K562 (cell line): Measurements from ENCODE around the gene ASB10. TPM values are rescaled to one million over a fixed set of nuclear protein-coding genes. Genes with fewer than 3 reads are reported as not detected.
A peak's percentile ranks its signal among the peaks of the same experiment; 100 is the strongest.

Experiments
- ELF2 ChIP-seq: fragments of 250-450 bp; sonication (Bioruptor Pico); IDR thresholded peaks from 2 replicates; pipeline ENCODE4 v1.5.0; 2021; ENCODE audit warnings: mild to moderate bottlenecking
- ESRRA ChIP-seq: fragments of 450-650 bp; IDR thresholded peaks from 2 replicates; pipeline ENCODE4 v1.6.1; 2014; ENCODE audit warnings: low read depth, mild to moderate bottlenecking, moderate library complexity, borderline replicate concordance
- FOXA3 ChIP-seq, 2 experiments: fragments of 450-650 bp in 1 of 2; sonication (generic) in 1 of 2; formaldehyde crosslinking; IDR thresholded peaks in 1 of 2; conservative IDR thresholded peaks in 1 of 2; 2 replicates each; pipeline versions ENCODE4 v1.4.0 to v1.8.0; 2020 to 2022; ENCODE audit warnings: mild to moderate bottlenecking in 2 of 2, missing genetic modification reagents in 1 of 2
- HINFP ChIP-seq: fragments of 450-650 bp; conservative IDR thresholded peaks from 2 replicates; pipeline ENCODE4 v1.6.1; 2016; ENCODE audit warnings: missing genetic modification characterization, low read depth, mild to moderate bottlenecking, control low read depth, missing compliant biosample characterization
- KAT8 ChIP-seq: fragments of 450-650 bp; IDR thresholded peaks from 2 replicates; pipeline ENCODE4 v1.6.1; 2016; ENCODE audit warnings: low read depth, mild to moderate bottlenecking
- LCOR ChIP-seq: sonication (generic); formaldehyde crosslinking; IDR thresholded peaks from 2 replicates; pipeline ENCODE4 v1.8.0; 2022; ENCODE audit warnings: mild to moderate bottlenecking, missing genetic modification reagents
- MEIS2 ChIP-seq: fragments of 450-650 bp; IDR thresholded peaks from 2 replicates; pipeline ENCODE4 v1.6.1; 2014; ENCODE audit warnings: mild to moderate bottlenecking; ENCODE audit not compliant: partially characterized antibody
- MNT ChIP-seq, 2 experiments: fragments of 450-650 bp; conservative IDR thresholded peaks; 2 replicates each; pipeline ENCODE4 v1.6.1; 2017; ENCODE audit warnings: mild to moderate bottlenecking in 2 of 2, moderate library complexity in 2 of 2
- NFE2 ChIP-seq: IDR thresholded peaks from 2 replicates; pipeline ENCODE4 v1.6.1; 2014; ENCODE audit warnings: antibody characterized with exemption, low read depth
- PCBP1 ChIP-seq: fragments of 200-400 bp; formaldehyde crosslinking; IDR thresholded peaks from 2 replicates; pipeline ENCODE4 v1.6.1; 2018; ENCODE audit warnings: mild to moderate bottlenecking, low read depth, low read length; ENCODE audit not compliant: poor library complexity, severe bottlenecking
- PCBP2 ChIP-seq: fragments of 200-400 bp; formaldehyde crosslinking; IDR thresholded peaks from 2 replicates; pipeline ENCODE4 v1.6.1; 2018; ENCODE audit warnings: low read length, low read depth, mild to moderate bottlenecking, moderate library complexity; ENCODE audit not compliant: poor library complexity, severe bottlenecking
- PKNOX1 ChIP-seq: fragments of 450-650 bp; IDR thresholded peaks from 2 replicates; pipeline ENCODE4 v1.6.1; 2016
- RB1 ChIP-seq: fragments of 450-650 bp; IDR thresholded peaks from 2 replicates; pipeline ENCODE4 v1.6.1; 2017; ENCODE audit warnings: low read depth, mild to moderate bottlenecking
- SMARCE1 ChIP-seq: fragments of 450-650 bp; IDR thresholded peaks from 2 replicates; pipeline ENCODE4 v1.7.1; 2016; ENCODE audit warnings: mild to moderate bottlenecking
- SPI1 ChIP-seq: IDR thresholded peaks from 2 replicates; pipeline ENCODE4 v1.6.1; 2011; ENCODE audit warnings: low read depth, low read length, control low read depth, borderline replicate concordance
- U2AF2 ChIP-seq: fragments of 200-400 bp; formaldehyde crosslinking; optimal IDR thresholded peaks from 2 replicates; pipeline ENCODE3; 2017; ENCODE audit warnings: low read depth, mild to moderate bottlenecking, low read length
- ZEB2 ChIP-seq: fragments of 450-650 bp; IDR thresholded peaks from 2 replicates; pipeline ENCODE4 v1.6.1; 2016
- ZNF23 ChIP-seq: fragments of 250-450 bp; sonication (Bioruptor Pico); IDR thresholded peaks from 2 replicates; pipeline ENCODE4 v1.4.0; 2020; ENCODE audit warnings: mild to moderate bottlenecking
- ZNF384 ChIP-seq: IDR thresholded peaks from 2 replicates; pipeline ENCODE4 v1.6.1; 2012; ENCODE audit warnings: low read depth, low read length, improper control_type of control experiment
- ZNF408 ChIP-seq: fragments of 250-450 bp; sonication (Bioruptor Pico); IDR thresholded peaks from 2 replicates; pipeline ENCODE4 v1.4.0; 2020; ENCODE audit warnings: low read depth, mild to moderate bottlenecking, moderate library complexity
- ZZZ3 ChIP-seq: fragments of 450-650 bp; IDR thresholded peaks from 2 replicates; pipeline ENCODE4 v1.6.1; 2016; ENCODE audit warnings: antibody characterized with exemption, mild to moderate bottlenecking, moderate library complexity
- polyA plus RNA-seq, 8 experiments: library from polyadenylated mRNA; depleted of rRNA in 4 of 8; stranded (reverse) in 5 of 8; unstranded in 3 of 8; fragments of >200 nt; fragmentation: Nextera tagmentation in 2 of 8; fragmentation: Illumina TruSeq in 1 of 8; extraction: Ambion mirVana in 2 of 8; extraction: Trizol in 1 of 8; gene quantifications; 2 replicates each; pipeline versions ENCODE4 v1.2.1 to v1.2.3, GENCODE V29; 2011 to 2014; ENCODE audit warnings: inconsistent platforms in 1 of 8, missing spikeins in 1 of 8
- total RNA-seq, 7 experiments: library from RNA; depleted of rRNA in 6 of 7; stranded (reverse); fragments of >200 nt in 6 of 7; fragmentation: Illumina TruSeq in 2 of 7; extraction: Trizol in 2 of 7; gene quantifications; 2 replicates each; pipeline versions ENCODE4 v1.2.1 to v1.2.3, GENCODE V29; 2011 to 2021; ENCODE audit warnings: low replicate concordance in 1 of 7

The ASB10 gene
- total and polyA plus RNA-seq, 9 of the 15 experiments (the other 6 are each of a cell fraction or from before 2014, with no cell fraction given), result not detected

GRCh38 chr7:151206914-151207313 is 19.9 kb upstream of the ASB10 start (continued):
- TF ChIP-seq SMARCE1 (peak; percentile 71; the same call in 1 of the 2 replicates), ESRRA (peak; percentile 73; the same call in 1 of the 2 replicates), ZNF384 (no peak), ZEB2 (peak; percentile 73; the same call in 1 of the 2 replicates), SPI1 (no peak), NFE2 (peak; percentile 70), PCBP2 (no peak), HINFP (no peak), PKNOX1 (peak; percentile 97), LCOR (peak; percentile 69; the same call in 1 of the 2 replicates), KAT8 (no peak), ZZZ3 (no peak), ELF2 (CRISPR knock-in tag) (0 out of 2 replicates have a peak, but pooled peaks have one; percentile 0), PCBP1 (no peak), FOXA3 (CRISPR knock-in tag; conservative IDR thresholded peaks at IDR 0.05 in 1 of 2, IDR thresholded peaks at IDR 0.05 in 1 of 2) (no peak), U2AF2 (no peak), RB1 (0 out of 2 replicates have a peak, but pooled peaks have one; percentile 23), MEIS2 (peak; percentile 99), MNT (conservative IDR thresholded peaks at IDR 0.05) (no peak; a peak in 1 of 4 replicates), ZNF408 (CRISPR knock-in tag) (no peak), ZNF23 (CRISPR knock-in tag) (no peak)
